KOPT-K1 (cell line): ENCODE measurements around the gene BUD31.
A peak's percentile ranks its signal among the peaks of the same experiment; 100 is the strongest.
"Not testable (repeated sequence)": the region's sequence is repeated elsewhere in the genome, so short reads cannot be mapped to it uniquely, and the experiment has no call there.

Source experiments
- H3K27ac ChIP-seq: fragments of 200-600 bp; sonication (generic); 2 replicates; pipeline ENCODE4 v1.5.1; 2016; ENCODE audit warnings: antibody characterized with exemption, mild to moderate bottlenecking, low read depth, low read length; ENCODE audit not compliant: poor library complexity, severe bottlenecking
- H3K36me3 ChIP-seq: fragments of 200-600 bp; sonication (generic); 2 replicates; pipeline ENCODE4 v1.5.1; 2017; ENCODE audit warnings: antibody characterized with exemption, mild to moderate bottlenecking, low read length, moderate library complexity; ENCODE audit not compliant: insufficient read depth
- H3K9me3 ChIP-seq: fragments of 200-600 bp; sonication (generic); 2 replicates; pipeline ENCODE4 v1.5.1; 2017; ENCODE audit warnings: antibody characterized with exemption, low read length, mild to moderate bottlenecking; ENCODE audit not compliant: insufficient read depth, poor library complexity, severe bottlenecking

The BUD31 gene

DNA sequence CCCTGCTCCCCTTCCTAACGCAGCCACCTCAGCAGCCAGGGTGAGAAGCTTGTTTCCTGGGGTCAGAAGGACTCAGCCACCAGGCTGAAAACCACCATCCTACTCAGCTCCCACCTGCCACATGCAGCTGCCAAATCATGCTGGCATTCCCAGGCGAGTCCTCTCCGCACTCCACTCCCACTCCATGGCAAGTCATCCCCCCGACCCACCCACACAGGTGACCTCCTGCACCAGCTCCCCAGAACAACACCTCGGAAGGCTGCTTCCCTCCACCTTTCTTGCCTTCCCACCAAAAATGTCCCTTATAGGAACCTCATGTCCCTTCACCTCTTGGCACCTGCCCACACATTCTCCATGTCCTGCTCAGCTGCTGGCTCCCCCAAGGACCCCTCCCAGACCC is 5.0 kb upstream of the BUD31 start:
- peaks cover 72% of the 10 kb centered on the region for H3K36me3 ChIP-seq
- no peak overlapping the region for H3K27ac ChIP-seq
- no peaks in the 10 kb centered on the region for H3K9me3 ChIP-seq

- Histone ChIP-seq H3K36me3 (peaks cover 66% of the 10 kb centered on the region), H3K9me3 (no peaks in the 10 kb centered on the region), H3K27ac (no peak overlapping the region)
These were observed 4.4 kb upstream of the BUD31 start for GRCh38 chr7:99404235-99404976.

- H3K36me3 ChIP-seq, result peaks cover 60% of the 10 kb centered on the region
These were observed 3.8 kb upstream of the BUD31 start for GRCh38 chr7:99404977-99405320.

DNA sequence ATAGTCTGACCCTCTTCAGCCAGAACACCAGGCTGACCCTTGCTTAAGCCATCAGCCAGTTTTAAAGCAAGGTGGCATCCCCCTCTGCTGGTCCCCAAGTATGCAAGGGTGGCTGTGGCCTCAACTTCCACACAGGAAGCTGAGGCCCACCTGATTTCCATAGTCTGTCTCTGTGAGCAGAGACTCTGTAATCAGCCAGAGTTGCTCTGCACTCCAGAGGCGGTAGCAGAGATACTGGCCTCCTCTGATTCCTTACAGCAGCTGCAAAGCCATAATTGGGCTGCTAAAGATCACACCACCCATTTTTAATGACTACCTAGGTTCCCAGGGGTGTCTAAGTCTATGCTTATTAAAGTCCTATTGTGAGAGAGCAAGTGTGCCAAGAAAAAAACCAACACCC is 2.2 kb upstream of the BUD31 start:
- Histone ChIP-seq H3K36me3 (peaks cover 57% of the 10 kb centered on the region), H3K27ac (peak overlapping the region; percentile 96), H3K9me3 (no peaks in the 10 kb centered on the region)

More at GRCh38 chr7:99404977-99405320, 3.8 kb upstream of the BUD31 start:
- no peak overlapping the region for H3K27ac ChIP-seq
- H3K9me3 ChIP-seq, result no peaks in the 10 kb centered on the region

- Histone ChIP-seq H3K9me3 (no peaks in the 10 kb centered on the region), H3K36me3 (peaks cover 57% of the 10 kb centered on the region), H3K27ac (peak overlapping the region; percentile 96)
These were observed 844 bp upstream of the BUD31 start for GRCh38 chr7:99407872-99408378.

GRCh38 chr7:99409192-99409572 is 413 bp downstream of the BUD31 start:
- Histone ChIP-seq H3K36me3 (peaks cover 55% of the 10 kb centered on the region), H3K27ac (peak overlapping the region; percentile 96), H3K9me3 (no peaks in the 10 kb centered on the region)

DNA sequence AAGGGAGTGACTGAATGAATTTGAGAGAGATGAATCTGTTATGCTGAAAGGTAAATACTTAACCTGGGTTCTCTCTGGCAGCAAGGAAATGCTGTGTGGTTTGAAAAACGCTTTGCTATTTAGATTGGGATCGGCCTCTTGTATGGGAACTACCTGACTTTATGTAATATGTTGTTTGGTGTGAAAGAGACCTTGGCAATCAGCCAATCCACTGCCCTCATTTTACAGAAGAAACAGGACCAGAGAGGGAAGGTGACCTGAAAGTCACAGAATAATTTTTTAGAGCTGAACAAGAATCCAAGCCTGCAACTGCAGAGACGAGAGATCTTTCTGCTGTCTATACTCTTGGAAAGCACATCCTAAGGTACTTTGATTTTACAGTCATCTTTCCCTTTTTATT is 1.0 kb downstream of the BUD31 start:
- H3K27ac ChIP-seq, result peak overlapping the region; percentile 96
- H3K36me3 ChIP-seq, result peaks cover 55% of the 10 kb centered on the region
- H3K9me3 ChIP-seq, result no peaks in the 10 kb centered on the region

GRCh38 chr7:99410635-99411034 is 1.9 kb downstream of the BUD31 start:
- H3K27ac ChIP-seq, result no peak overlapping the region
- no peaks in the 10 kb centered on the region for H3K9me3 ChIP-seq
- H3K36me3 ChIP-seq, result peaks cover 55% of the 10 kb centered on the region

- H3K36me3 ChIP-seq, result peaks cover 98% of the 10 kb centered on the region
These were observed 6.9 kb downstream of the BUD31 start for GRCh38 chr7:99415513-99416127.

DNA sequence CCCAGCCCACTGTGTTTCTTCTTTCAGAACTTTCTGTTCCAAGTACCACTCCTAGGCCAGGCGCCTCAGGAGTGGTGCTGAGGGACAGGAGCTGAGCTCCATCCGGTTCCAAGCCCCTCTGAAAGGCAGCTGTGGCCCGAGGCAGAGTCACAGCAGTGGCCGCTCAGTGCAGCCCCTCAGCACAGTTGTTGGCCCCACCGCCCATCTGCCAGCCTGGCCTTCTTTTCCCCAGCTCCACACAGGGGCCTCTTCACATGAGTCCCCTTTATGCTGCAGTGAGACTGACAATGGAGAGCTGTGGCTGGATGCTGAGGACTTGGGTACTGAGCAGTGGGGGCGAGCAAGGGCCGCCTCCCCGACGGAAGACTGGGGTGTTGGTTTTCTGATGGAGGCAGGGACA is 9.5 kb downstream of the BUD31 start:
- peaks cover 98% of the 10 kb centered on the region for H3K36me3 ChIP-seq
- H3K27ac ChIP-seq, result no peak overlapping the region
- no peaks in the 10 kb centered on the region for H3K9me3 ChIP-seq

More at GRCh38 chr7:99415513-99416127, 6.9 kb downstream of the BUD31 start:
- H3K9me3 ChIP-seq, H3K27ac ChIP-seq: not testable (repeated sequence)

GRCh38 chr7:99419323-99420021 is 10.7 kb downstream of the BUD31 start:
- Histone ChIP-seq H3K27ac (no peak overlapping the region), H3K9me3 (no peaks in the 10 kb centered on the region), H3K36me3 (peaks cover 99% of the 10 kb centered on the region)

DNA sequence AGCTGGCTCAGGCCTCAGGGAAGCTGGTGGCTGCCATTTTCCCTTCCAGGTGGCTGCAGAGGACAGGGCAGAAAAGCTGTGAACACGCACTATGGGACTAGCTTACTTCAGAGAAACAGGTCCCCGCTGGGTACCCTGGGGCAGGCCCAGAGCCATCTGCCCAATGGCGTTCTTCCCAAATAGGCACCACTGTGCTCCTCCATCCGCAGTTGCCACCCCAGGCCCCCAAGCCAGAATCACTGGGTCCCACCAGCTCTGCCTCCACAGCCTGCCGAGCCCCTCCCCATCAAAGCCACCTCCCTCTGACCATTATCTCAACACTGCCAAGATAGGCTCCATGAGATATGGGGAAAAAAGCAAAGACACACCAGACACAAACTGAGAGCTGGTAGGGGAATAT is 11.4 kb downstream of the BUD31 start:
- H3K9me3 ChIP-seq, result no peaks in the 10 kb centered on the region
- H3K36me3 ChIP-seq, result peaks cover 99% of the 10 kb centered on the region
- H3K27ac ChIP-seq, result no peak overlapping the region

DNA sequence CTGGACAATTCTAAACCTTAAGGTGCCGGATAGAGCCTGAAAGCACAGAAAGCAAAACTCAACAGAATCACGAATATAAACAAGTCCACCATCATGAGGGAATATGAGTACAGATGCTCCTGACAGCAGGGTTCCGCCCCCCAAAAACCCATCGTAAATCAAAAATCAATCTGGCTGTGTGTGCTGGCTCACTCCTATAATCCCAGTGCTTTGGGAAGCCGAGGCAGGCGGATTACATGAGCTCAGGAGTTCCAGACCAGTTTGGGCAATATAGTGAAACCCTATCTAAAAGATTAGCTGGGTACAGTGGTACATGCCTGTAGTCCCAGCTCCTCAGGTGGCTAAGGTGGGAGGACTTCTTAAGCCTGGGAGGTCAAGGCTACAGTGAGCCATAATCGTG is 12.2 kb downstream of the BUD31 start:
- no peaks in the 10 kb centered on the region for H3K9me3 ChIP-seq
- no peak overlapping the region for H3K27ac ChIP-seq
- peaks cover 100% of the 10 kb centered on the region for H3K36me3 ChIP-seq

- Histone ChIP-seq H3K36me3 (peaks cover 90% of the 10 kb centered on the region), H3K27ac (no peak overlapping the region), H3K9me3 (no peaks in the 10 kb centered on the region)
These were observed 13.4 kb downstream of the BUD31 start for GRCh38 chr7:99422186-99422585.

DNA sequence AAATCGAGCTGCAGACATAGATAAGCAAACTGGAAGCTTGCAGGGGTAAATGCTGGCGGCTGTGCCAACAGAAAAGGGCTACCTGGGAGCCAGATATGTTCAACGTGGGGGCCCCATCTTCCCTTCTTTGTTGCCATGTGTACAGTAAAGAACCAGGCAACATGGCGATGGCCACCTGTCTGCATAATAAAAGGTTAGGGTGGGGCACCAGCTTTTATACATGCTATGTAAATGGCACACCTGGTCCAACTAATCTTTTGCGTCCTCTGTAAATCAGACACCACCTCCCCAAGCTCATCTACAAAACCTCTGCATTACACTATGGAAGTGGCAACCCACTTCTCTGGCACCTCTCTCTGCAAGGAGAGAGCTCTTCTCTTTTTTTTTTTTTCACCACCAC is 13.9 kb downstream of the BUD31 start:
- Histone ChIP-seq H3K9me3 (no peaks in the 10 kb centered on the region), H3K27ac (no peak overlapping the region), H3K36me3 (peaks cover 86% of the 10 kb centered on the region)
